Panc1 (cell line): ENCODE data around the gene OR6B2. TPM values are rescaled to one million over a fixed set of nuclear protein-coding genes. Genes with fewer than 3 reads are reported as not detected.

ENCODE experiments used
- ATAC-seq: fragments of 200-7000 bp; cut with Tn5 transposase; 2 replicates; pipeline ENCODE4 v1.9.1; 2020; ENCODE audit warnings: mild to moderate bottlenecking, moderate library complexity
- BruUV-seq: library from RNA; stranded (reverse); fragments of 400-500 nt; replicated peaks from 2 replicates; lab custom pipeline; 2021; lab: Mats Ljungman, UMichigan
- CTCF ChIA-PET: fragments of 300-600 bp; sonication (Branson Sonifier 250); formaldehyde crosslinking; loops from one replicate; lab custom pipeline; 2022; ENCODE audit warnings: antibody characterized with exemption; lab: Charles Lee
- POLR2A ChIA-PET: fragments of 300-600 bp; sonication (Branson Sonifier 250); formaldehyde crosslinking; loops from one replicate; lab custom pipeline; 2022; ENCODE audit warnings: antibody characterized with exemption; lab: Charles Lee
- DNase-seq: peaks from one replicate; pipeline ENCODE4 v3.0.0-alpha.2; 2010; ENCODE audit warnings: low read depth, low spot score
- H3K27ac ChIP-seq: 2 replicates; pipeline ENCODE4 v1.5.1; 2011; ENCODE audit warnings: mild to moderate bottlenecking, low read length, inconsistent platforms
- H3K27me3 ChIP-seq: fragments of 200-500 bp; sonication (Bioruptor generic); 2 replicates; pipeline ENCODE4 v1.6.0; 2014; ENCODE audit warnings: low read length, inconsistent platforms; ENCODE audit not compliant: control insufficient read depth, insufficient read depth
- H3K36me3 ChIP-seq: fragments of 200-500 bp; sonication (Bioruptor generic); 2 replicates; pipeline ENCODE4 v1.5.1; 2014; ENCODE audit warnings: inconsistent platforms, mild to moderate bottlenecking, low read length, moderate library complexity; ENCODE audit not compliant: control insufficient read depth, insufficient read depth
- H3K4me1 ChIP-seq: 2 replicates; pipeline ENCODE4 v1.5.1; 2011; ENCODE audit warnings: inconsistent platforms, mild to moderate bottlenecking, low read length, moderate library complexity; ENCODE audit not compliant: control insufficient read depth, insufficient read depth
- H3K4me3 ChIP-seq, 2 experiments: 2 replicates each; pipeline ENCODE4 v1.5.1; 2011 to 2012; ENCODE audit warnings: low read depth in 2 of 2, low read length in 2 of 2, mild to moderate bottlenecking in 2 of 2, inconsistent platforms in 1 of 2, moderate library complexity in 1 of 2
- H3K9me3 ChIP-seq: fragments of 200-500 bp; sonication (Bioruptor generic); 2 replicates; pipeline ENCODE4 v1.5.1; 2014; ENCODE audit warnings: low read depth, mild to moderate bottlenecking, inconsistent platforms, low read length, moderate library complexity; ENCODE audit not compliant: control insufficient read depth, insufficient read depth
- POLR2AphosphoS5 ChIP-seq: IDR thresholded peaks from 2 replicates; pipeline ENCODE4 v1.6.1; 2012; ENCODE audit warnings: mild to moderate bottlenecking, low read depth, low read length, moderate library complexity
- REST ChIP-seq, 2 experiments: IDR thresholded peaks; 2 replicates each; pipeline ENCODE4 v1.6.1; 2011 to 2012; ENCODE audit warnings: low read depth in 2 of 2, control low read depth in 1 of 2, low read length in 1 of 2, mild to moderate bottlenecking in 1 of 2, moderate library complexity in 1 of 2; ENCODE audit not compliant: insufficient read depth in 1 of 2
- SIN3A ChIP-seq: IDR thresholded peaks from 2 replicates; pipeline ENCODE4 v1.6.1; 2012; ENCODE audit warnings: low read depth, mild to moderate bottlenecking, low read length, moderate library complexity, borderline replicate concordance; ENCODE audit not compliant: insufficient read depth
- TCF7L2 ChIP-seq: IDR thresholded peaks from 2 replicates; pipeline ENCODE4 v1.6.1; 2011; ENCODE audit warnings: mild to moderate bottlenecking, low read depth, low read length, inconsistent platforms
- in situ Hi-C: cut with HindIII; loops from 2 replicates; pipeline ENCODE4 v1.10.0; 2016; ENCODE audit warnings: low sequenced_read_pairs, low pct_unique_long_range_greater_than_20kb
- intact Hi-C: fragments of 100-400 bp; cut with micrococcal nuclease; formaldehyde crosslinking; loops from one replicate; pipeline ENCODE4 v1.10.0; 2022; ENCODE audit not compliant: unreplicated experiment
- total RNA-seq: library from RNA; stranded (reverse); gene quantifications from one replicate; pipeline ENCODE4 v1.2.1, GENCODE V29; 2021; ENCODE audit not compliant: unreplicated experiment
- TF ChIP-seq, protein P1 (sequence below): fragments of 450-650 bp; IDR thresholded peaks from 2 replicates; pipeline ENCODE4 v1.5.1; 2017; ENCODE audit warnings: mild to moderate bottlenecking

OR6B2 gene
- total RNA-seq, 1 experiment from 2014 or later = not detected

- POLR2A ChIA-PET = no interaction called here
- DNase-seq (no peak), ATAC-seq (no peak)
- intact Hi-C loops = no loop called here
- no peak overlapping the region for H3K27ac ChIP-seq
- no peaks in the 10 kb centered on the region for H3K27me3 ChIP-seq
- in situ Hi-C loops = no loop called here
- CTCF ChIA-PET = no interaction called here
- no peaks in the 10 kb centered on the region for H3K9me3 ChIP-seq
- peaks cover 13% of the 10 kb centered on the region for H3K36me3 ChIP-seq
- no peaks in the 10 kb centered on the region for H3K4me1 ChIP-seq
- no peak overlapping the region for H3K4me3 ChIP-seq
- BruUV-seq = no TSS peak
- TF ChIP-seq TCF7L2 (no peak), SIN3A (no peak)
- TF ChIP-seq, protein P1, sequence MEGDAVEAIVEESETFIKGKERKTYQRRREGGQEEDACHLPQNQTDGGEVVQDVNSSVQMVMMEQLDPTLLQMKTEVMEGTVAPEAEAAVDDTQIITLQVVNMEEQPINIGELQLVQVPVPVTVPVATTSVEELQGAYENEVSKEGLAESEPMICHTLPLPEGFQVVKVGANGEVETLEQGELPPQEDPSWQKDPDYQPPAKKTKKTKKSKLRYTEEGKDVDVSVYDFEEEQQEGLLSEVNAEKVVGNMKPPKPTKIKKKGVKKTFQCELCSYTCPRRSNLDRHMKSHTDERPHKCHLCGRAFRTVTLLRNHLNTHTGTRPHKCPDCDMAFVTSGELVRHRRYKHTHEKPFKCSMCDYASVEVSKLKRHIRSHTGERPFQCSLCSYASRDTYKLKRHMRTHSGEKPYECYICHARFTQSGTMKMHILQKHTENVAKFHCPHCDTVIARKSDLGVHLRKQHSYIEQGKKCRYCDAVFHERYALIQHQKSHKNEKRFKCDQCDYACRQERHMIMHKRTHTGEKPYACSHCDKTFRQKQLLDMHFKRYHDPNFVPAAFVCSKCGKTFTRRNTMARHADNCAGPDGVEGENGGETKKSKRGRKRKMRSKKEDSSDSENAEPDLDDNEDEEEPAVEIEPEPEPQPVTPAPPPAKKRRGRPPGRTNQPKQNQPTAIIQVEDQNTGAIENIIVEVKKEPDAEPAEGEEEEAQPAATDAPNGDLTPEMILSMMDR = no peak
Measured at GRCh38 chr2:239990966-239991365, 39.3 kb downstream of the OR6B2 start.

- POLR2A ChIA-PET = interaction anchor here (0.7 kb wide), 1 partner anchor 9 kb away, joined by 11 read pairs; no protein-coding TSS in a partner anchor
- TF ChIP-seq POLR2AphosphoS5 (no peak), TCF7L2 (no peak), REST (IDR thresholded peaks at IDR 0.05; ENCODE audit: insufficient read depth in 1 of 2, low read depth in 2 of 2, low read length in 1 of 2) (no peak), SIN3A (no peak)
- TF ChIP-seq, protein P1 = no peak
- H3K36me3 ChIP-seq = peaks cover 14% of the 10 kb centered on the region
- DNase-seq (no peak), ATAC-seq (no peak)
- CTCF ChIA-PET = no interaction called here
- no peak overlapping the region for H3K27ac ChIP-seq
- in situ Hi-C loops = no loop called here
- H3K4me1 ChIP-seq = no peaks in the 10 kb centered on the region
- no TSS peak for BruUV-seq
- no peak overlapping the region for H3K4me3 ChIP-seq
- H3K27me3 ChIP-seq = no peaks in the 10 kb centered on the region
- H3K9me3 ChIP-seq = no peaks in the 10 kb centered on the region
- intact Hi-C loops = no loop called here
Measured at GRCh38 chr2:239985356-239985755, 44.9 kb downstream of the OR6B2 start.
